ENCODE measurements around the gene CNR2.

Gene CNR2

GRCh38 chr1:23869051-23869450 is 44.1 kb downstream of the CNR2 start:
- no peak for DNase-seq (ENCODE audit: low spot score)
- TF ChIP-seq CTCF (conservative IDR thresholded peaks at IDR 0.05; ENCODE audit: low read depth): no peak
- POLR2A ChIA-PET (ENCODE audit: low non-redundant PET): no interaction called here

GRCh38 chr1:23868557-23869016 is 44.6 kb downstream of the CNR2 start:
- POLR2A ChIA-PET (ENCODE audit: low non-redundant PET): no interaction called here
- peak; percentile 59; the same call in 1 of the 2 replicates for TF ChIP-seq CTCF (conservative IDR thresholded peaks at IDR 0.05; ENCODE audit: low read depth)
- CTCF ChIA-PET: interaction anchor here (0.6 kb wide), 1 partner anchor 34 kb away, joined by 3 read pairs; no protein-coding TSS in a partner anchor
- H3K27ac ChIP-seq: peak overlapping the region; percentile 44
- peak; percentile 13 for DNase-seq (ENCODE audit: low spot score)

More at GRCh38 chr1:23869051-23869450, 44.1 kb downstream of the CNR2 start:
- H3K27ac ChIP-seq: no peak overlapping the region
- CTCF ChIA-PET: no interaction called here

GRCh38 chr1:23867895-23868556 is 45.1 kb downstream of the CNR2 start, which contains the start of gene FUCA1:
FUCA1 (minus strand) TSS chr1:23868290; CDS start chr1:23868286, 4 bp downstream.
- H3K27ac ChIP-seq: peak within 1 kb of the TSS; percentile 44
- ChIA-PET CTCF (interaction anchor here (0.6 to 0.8 kb wide), 5 partner anchors 27 to 58 kb away, joined by 3 to 4 read pairs (median 3); no protein-coding TSS in a partner anchor), POLR2A (ENCODE audit: low non-redundant PET) (no interaction called here)
- peak; percentile 92 for TF ChIP-seq CTCF (conservative IDR thresholded peaks at IDR 0.05; ENCODE audit: low read depth)
- peak; percentile 97 for DNase-seq (ENCODE audit: low spot score)

- ChIA-PET POLR2A (ENCODE audit: low non-redundant PET) (no interaction called here), CTCF (interaction anchor here (0.6 to 0.8 kb wide), 4 partner anchors 26 to 58 kb away, joined by 3 to 4 read pairs (median 3); no protein-coding TSS in a partner anchor)
- H3K27ac ChIP-seq: peak overlapping the region; percentile 44
- TF ChIP-seq CTCF (conservative IDR thresholded peaks at IDR 0.05; ENCODE audit: low read depth): no peak
- peak; percentile 22 for DNase-seq (ENCODE audit: low spot score)
Measured at GRCh38 chr1:23867542-23867894, 45.6 kb downstream of the CNR2 start.

- CTCF ChIA-PET: interaction anchor here (0.6 kb wide), 2 partner anchors 43 to 312 kb away, joined by 3 to 5 read pairs; no protein-coding TSS in a partner anchor
- DNase-seq (ENCODE audit: low spot score): peak; percentile 72
- peak overlapping the region; percentile 57 for H3K27ac ChIP-seq
Measured at GRCh38 chr1:23865543-23865930, 47.6 kb downstream of the CNR2 start.

More at GRCh38 chr1:23865543-23865930, 47.6 kb downstream of the CNR2 start:
- TF ChIP-seq CTCF (conservative IDR thresholded peaks at IDR 0.05; ENCODE audit: low read depth): no peak
- POLR2A ChIA-PET (ENCODE audit: low non-redundant PET): interaction anchor here (0.5 kb wide), 1 partner anchor 81 kb away, joined by 8 read pairs; no protein-coding TSS in a partner anchor
